Coronary artery (tissue), 2 donors: ENCODE measurements around the gene PID1.

Experiments
- DNase-seq: peaks from one replicate; pipeline ENCODE4 v3.0.0-alpha.2; 2017; ENCODE audit warnings: low spot score
- H3K27ac ChIP-seq, 2 donors: fragments of 200-600 bp; sonication (generic); one replicate each; pipeline ENCODE4 v1.5.1; 2016 to 2019
- H3K4me3 ChIP-seq: fragments of 200-600 bp; sonication (generic); 2 replicates; pipeline ENCODE4 v1.5.1; 2016; ENCODE audit warnings: mild to moderate bottlenecking, moderate library complexity
- CTCF ChIP-seq: fragments of 200-600 bp; sonication (generic); IDR thresholded peaks from one replicate; pipeline ENCODE4 v1.5.1; 2019; ENCODE audit warnings: antibody characterized with exemption

The PID1 gene

GRCh38 chr2:229064749-229065148, 206.3 kb downstream of the PID1 start:
- TF ChIP-seq CTCF: no peak
- Histone ChIP-seq H3K27ac (no peak overlapping the region), H3K4me3 (no peak overlapping the region)
- no peak for DNase-seq

GRCh38 chr2:229060147-229060546, 210.9 kb downstream of the PID1 start:
- Histone ChIP-seq H3K27ac (no peak overlapping the region), H3K4me3 (no peak overlapping the region)
- TF ChIP-seq CTCF: no peak
- no peak for DNase-seq

- H3K4me3 ChIP-seq: no peak overlapping the region
- TF ChIP-seq CTCF: no peak
- H3K27ac ChIP-seq: no peak overlapping the region
- no peak for DNase-seq
These were observed 211.6 kb downstream of the PID1 start for GRCh38 chr2:229059331-229060033.

GRCh38 chr2:229057976-229058553, 213.0 kb downstream of the PID1 start:
- DNase-seq: no peak
- no peak overlapping the region for H3K4me3 ChIP-seq
- H3K27ac ChIP-seq: no peak overlapping the region
- TF ChIP-seq CTCF: no peak

- DNase-seq: no peak
- TF ChIP-seq CTCF: no peak
- H3K4me3 ChIP-seq: no peak overlapping the region
- no peak overlapping the region for H3K27ac ChIP-seq
These were observed 216.8 kb downstream of the PID1 start for GRCh38 chr2:229054311-229054710.

GRCh38 chr2:229051798-229052197, 219.3 kb downstream of the PID1 start:
- Histone ChIP-seq H3K4me3 (no peak overlapping the region), H3K27ac (no peak overlapping the region)
- no peak for TF ChIP-seq CTCF
- no peak for DNase-seq

GRCh38 chr2:229050133-229050532, 221.0 kb downstream of the PID1 start:
- H3K4me3 ChIP-seq: no peak overlapping the region
- no peak for TF ChIP-seq CTCF
- no peak overlapping the region for H3K27ac ChIP-seq
- no peak for DNase-seq
